HepG2 (cell line): ENCODE results near the gene SIX3. TPM values are rescaled to one million over a fixed set of nuclear protein-coding genes. Genes with fewer than 3 reads are reported as not detected.

ENCODE experiments used
- ATAC-seq: fragments of 200-7000 bp; cut with Tn5 transposase; 3 replicates; pipeline ENCODE4 v1.9.1; 2020; ENCODE audit warnings: mild to moderate bottlenecking, moderate library complexity
- BruUV-seq: library from RNA; stranded (reverse); fragments of 400-500 nt; replicated peaks from 2 replicates; lab custom pipeline; 2021; lab: Mats Ljungman, UMichigan
- CTCF ChIA-PET: fragments of 300-600 bp; formaldehyde crosslinking; extraction: SDS; loops from one replicate; lab custom pipeline; 2021; ENCODE audit warnings: low total read pairs, inconsistent platforms, low intra/inter-chr PET ratio; lab: Yijun Ruan, JAX
- POLR2A ChIA-PET: fragments of 350-600 bp; sonication (Branson Sonifier 250); formaldehyde crosslinking; loops from one replicate; lab custom pipeline; 2020; ENCODE audit warnings: antibody characterized with exemption, inconsistent platforms; lab: Yijun Ruan, JAX
- DNase-seq: peaks from one replicate; pipeline ENCODE4 v3.0.0-alpha.2; 2015; ENCODE audit warnings: low spot score
- FAIRE-seq: peaks from 3 replicates; lab custom pipeline; 2011; peaks lifted over from hg19 to GRCh38; lab: Jason Lieb, UNC
- H2AFZ ChIP-seq: one replicate; pipeline ENCODE4 v1.6.1; 2011; ENCODE audit warnings: low read length, inconsistent platforms
- H3K27ac ChIP-seq: fragments of 300-600 bp; 3 replicates; pipeline ENCODE4 v1.8.0; 2011; ENCODE audit warnings: mixed run types, mild to moderate bottlenecking, mixed read lengths, low read length, inconsistent platforms; ENCODE audit not compliant: insufficient read depth; ENCODE audit errors: extremely low read length
- H3K27me3 ChIP-seq, 2 experiments: fragments of 200-600 bp in 1 of 2; 2 replicates in 1 of 2; 3 replicates in 1 of 2; pipeline versions ENCODE4 v1.6.0 to v1.8.0; 2011; ENCODE audit warnings: low read length in 2 of 2, mild to moderate bottlenecking in 2 of 2, moderate library complexity in 2 of 2, inconsistent platforms in 1 of 2; ENCODE audit not compliant: insufficient read depth in 2 of 2, control insufficient read depth in 1 of 2
- H3K36me3 ChIP-seq, 2 experiments: fragments of 200-600 bp in 1 of 2; replicated peaks in 1 of 2; 2 replicates in 1 of 2; 3 replicates in 1 of 2; pipeline versions ENCODE4 v1.5.1 to v1.8.0; 2011; ENCODE audit warnings: low read length in 2 of 2, inconsistent platforms in 1 of 2; ENCODE audit not compliant: insufficient read depth in 2 of 2, control insufficient read depth in 1 of 2
- H3K4me1 ChIP-seq: 2 replicates; pipeline ENCODE4 v1.5.1; 2012; ENCODE audit warnings: low read length, inconsistent platforms; ENCODE audit not compliant: insufficient read depth
- H3K4me2 ChIP-seq: 2 replicates; pipeline ENCODE4 v1.6.0; 2011; ENCODE audit warnings: low read depth, low read length, inconsistent platforms
- H3K4me3 ChIP-seq, 3 experiments: fragments of 200-600 bp in 1 of 3; sonication (generic), shearing (Covaris generic) in 1 of 3; replicated peaks in 1 of 3; 2 replicates each; pipeline ENCODE4 v1.5.1; 2011 to 2016; ENCODE audit warnings: low read length in 3 of 3, inconsistent platforms in 2 of 3, low read depth in 2 of 3, mild to moderate bottlenecking in 2 of 3, control low read depth in 1 of 3, mixed read lengths in 1 of 3; ENCODE audit not compliant: insufficient read depth in 1 of 3
- H3K79me2 ChIP-seq: one replicate; pipeline ENCODE4 v1.6.1; 2011; ENCODE audit warnings: low read length, inconsistent platforms; ENCODE audit not compliant: insufficient read depth
- H3K9ac ChIP-seq: 2 replicates; pipeline ENCODE4 v1.6.0; 2011; ENCODE audit warnings: mild to moderate bottlenecking, low read depth, low read length, inconsistent platforms; ENCODE audit not compliant: insufficient read depth
- H3K9me3 ChIP-seq: 2 replicates; pipeline ENCODE4 v1.5.1; 2012; ENCODE audit warnings: mild to moderate bottlenecking, low read length
- H4K20me1 ChIP-seq: 2 replicates; pipeline ENCODE4 v1.6.0; 2011; ENCODE audit warnings: inconsistent platforms, mild to moderate bottlenecking, low read length, moderate library complexity; ENCODE audit not compliant: insufficient read depth
- AFF4 ChIP-seq: sonication (generic); formaldehyde crosslinking; IDR thresholded peaks from 2 replicates; pipeline ENCODE4 v1.4.0; 2020; ENCODE audit warnings: missing genetic modification reagents
- ATF7 ChIP-seq, 2 experiments: fragments of 450-650 bp in 1 of 2; sonication (generic) in 1 of 2; formaldehyde crosslinking in 1 of 2; IDR thresholded peaks; 2 replicates each; pipeline versions ENCODE4 v1.4.0 to v1.6.1; 2016 to 2020; ENCODE audit warnings: antibody characterized with exemption in 1 of 2, mild to moderate bottlenecking in 1 of 2, missing genetic modification reagents in 1 of 2
- GATAD2A ChIP-seq: IDR thresholded peaks from 2 replicates; pipeline ENCODE4 v1.6.1; 2016
- JARID2 ChIP-seq: sonication (generic); formaldehyde crosslinking; IDR thresholded peaks from 2 replicates; pipeline ENCODE4 v1.8.1; 2023; ENCODE audit warnings: missing genetic modification reagents, inconsistent platforms; ENCODE audit not compliant: insufficient replicate concordance
- NBN ChIP-seq: fragments of 450-650 bp; conservative IDR thresholded peaks from 2 replicates; pipeline ENCODE4 v1.6.1; 2017
- PRMT3 ChIP-seq: sonication (generic); formaldehyde crosslinking; IDR thresholded peaks from 2 replicates; pipeline ENCODE4 v1.8.1; 2022; ENCODE audit warnings: low read depth, mild to moderate bottlenecking, moderate library complexity, missing genetic modification reagents, borderline replicate concordance
- ZNF414 ChIP-seq: sonication (generic); formaldehyde crosslinking; IDR thresholded peaks from 2 replicates; pipeline ENCODE4 v1.5.0; 2020; ENCODE audit warnings: missing genetic modification reagents
- WGBS: methylation state at CpG from one replicate; pipeline ENCODE4 v1.1.6; 2017; ENCODE audit warnings: low lambda C conversion rate; 5-methylcytosine and 5-hydroxymethylcytosine counted together
- in situ Hi-C: cut with HindIII; loops from 2 replicates; pipeline ENCODE4 v1.10.0; 2017; ENCODE audit warnings: low pct_unique_long_range_greater_than_20kb; ENCODE audit not compliant: extremely low pct_ligation_motif_present
- intact Hi-C: fragments of 100-400 bp; cut with micrococcal nuclease; formaldehyde crosslinking; loops from one replicate; pipeline ENCODE4 v1.10.0; 2022; ENCODE audit not compliant: unreplicated experiment
- polyA plus RNA-seq, 8 experiments: library from polyadenylated mRNA; depleted of rRNA in 3 of 8; stranded (reverse) in 7 of 8; unstranded in 1 of 8; fragments of >200 nt; fragmentation: Illumina TruSeq in 4 of 8; extraction: Trizol in 4 of 8; gene quantifications; 2 replicates each; pipeline versions ENCODE4 v1.2.1 to v1.2.3, GENCODE V29; 2011 to 2016; ENCODE audit warnings: low read depth in 4 of 8, missing spikeins in 1 of 8, mixed read lengths in 1 of 8; ENCODE audit not compliant: insufficient read depth in 1 of 8
- total RNA-seq, 5 experiments: library from RNA; depleted of rRNA; stranded (reverse); fragments of >200 nt; fragmentation: Illumina TruSeq; extraction: Trizol; gene quantifications; 2 replicates each; pipeline ENCODE4 v1.2.3, GENCODE V29; 2016; ENCODE audit warnings: low read depth in 1 of 5

The SIX3 gene
- total and polyA plus RNA-seq, 2 of the 13 experiments (the other 11 are each of a cell fraction or from before 2014, with no cell fraction given): not detected

GRCh38 chr2:44957656-44958327 is 16.3 kb downstream of the SIX3 start:
- H2AFZ ChIP-seq: no peak overlapping the region
- no TSS peak for BruUV-seq
- peaks cover 22% of the 10 kb centered on the region for H3K4me1 ChIP-seq
- POLR2A ChIA-PET: no interaction called here
- intact Hi-C loops: loop anchor here (5.0 kb wide), 1 partner anchor 710 kb away; no protein-coding TSS in a partner anchor
- TF ChIP-seq ZNF414 (CRISPR knock-in tag) (no peak), GATAD2A (CRISPR knock-in tag) (no peak), JARID2 (no peak), NBN (no peak), PRMT3 (CRISPR knock-in tag) (no peak)
- no peak overlapping the region for H3K9ac ChIP-seq
- in situ Hi-C loops: loop anchor here (5.0 to 10.0 kb wide), 2 partner anchors 480 to 913 kb away; no protein-coding TSS in a partner anchor
- DNase-seq (no peak), FAIRE-seq (no peak), ATAC-seq (no peak)
- H3K4me3 ChIP-seq: no peak overlapping the region
- H3K27me3 ChIP-seq: peaks cover 16 to 89% of the 10 kb centered on the region in 2 experiments; a peak in 4 of 5 replicates
- WGBS: 4% methylated on average over 6 of the region's 6 CpGs
- no peaks in the 10 kb centered on the region for H3K36me3 ChIP-seq
- H3K27ac ChIP-seq: no peak overlapping the region
- no peaks in the 10 kb centered on the region for H3K9me3 ChIP-seq
- CTCF ChIA-PET: interaction anchor here (0.8 to 5.4 kb wide), 3 partner anchors 41 to 479 kb away, joined by 3 to 67 read pairs (median 3); no protein-coding TSS in a partner anchor
- peaks cover 4% of the 10 kb centered on the region; the same call in 1 of the 2 replicates for H4K20me1 ChIP-seq
- H3K79me2 ChIP-seq: no peaks in the 10 kb centered on the region
- H3K4me2 ChIP-seq: no peak overlapping the region

GRCh38 chr2:44959855-44960254 is 18.4 kb downstream of the SIX3 start:
- H3K4me3 ChIP-seq: no peak overlapping the region
- intact Hi-C loops: loop anchor here (5.0 kb wide), 1 partner anchor 713 kb away; no protein-coding TSS in a partner anchor
- H3K27me3 ChIP-seq: peaks cover 8 to 77% of the 10 kb centered on the region in 2 experiments; a peak in 4 of 5 replicates
- ChIA-PET POLR2A (no interaction called here), CTCF (no interaction called here)
- WGBS: 8% methylated on average over 6 of the region's 6 CpGs
- H4K20me1 ChIP-seq: peaks cover 2% of the 10 kb centered on the region; the same call in 1 of the 2 replicates
- no peak for FAIRE-seq
- ATAC-seq: no peak
- TF ChIP-seq ATF7 (IDR thresholded peaks at IDR 0.05) (peak; percentile 77), ATF7 (CRISPR knock-in tag; IDR thresholded peaks at IDR 0.05) (no peak), AFF4 (no peak)
- no peak overlapping the region for H3K27ac ChIP-seq
- no peak overlapping the region for H2AFZ ChIP-seq
- in situ Hi-C loops: loop anchor here (5.0 to 10.0 kb wide), 2 partner anchors 483 to 915 kb away; no protein-coding TSS in a partner anchor
- H3K79me2 ChIP-seq: no peaks in the 10 kb centered on the region
- H3K4me1 ChIP-seq: peaks cover 12% of the 10 kb centered on the region
- H3K4me2 ChIP-seq: no peak overlapping the region
- no peaks in the 10 kb centered on the region for H3K9me3 ChIP-seq
- no peak for DNase-seq
- no peaks in the 10 kb centered on the region for H3K36me3 ChIP-seq
- BruUV-seq: no TSS peak
- H3K9ac ChIP-seq: no peak overlapping the region
